ENCODE data around the gene DGKH.
A peak's percentile ranks its signal among the peaks of the same experiment; 100 is the strongest.

- TF ChIP-seq EZH2 (IDR thresholded peaks at IDR 0.05; ENCODE audit: borderline replicate concordance, low read length) = no peak
- TF ChIP-seq, protein P1, sequence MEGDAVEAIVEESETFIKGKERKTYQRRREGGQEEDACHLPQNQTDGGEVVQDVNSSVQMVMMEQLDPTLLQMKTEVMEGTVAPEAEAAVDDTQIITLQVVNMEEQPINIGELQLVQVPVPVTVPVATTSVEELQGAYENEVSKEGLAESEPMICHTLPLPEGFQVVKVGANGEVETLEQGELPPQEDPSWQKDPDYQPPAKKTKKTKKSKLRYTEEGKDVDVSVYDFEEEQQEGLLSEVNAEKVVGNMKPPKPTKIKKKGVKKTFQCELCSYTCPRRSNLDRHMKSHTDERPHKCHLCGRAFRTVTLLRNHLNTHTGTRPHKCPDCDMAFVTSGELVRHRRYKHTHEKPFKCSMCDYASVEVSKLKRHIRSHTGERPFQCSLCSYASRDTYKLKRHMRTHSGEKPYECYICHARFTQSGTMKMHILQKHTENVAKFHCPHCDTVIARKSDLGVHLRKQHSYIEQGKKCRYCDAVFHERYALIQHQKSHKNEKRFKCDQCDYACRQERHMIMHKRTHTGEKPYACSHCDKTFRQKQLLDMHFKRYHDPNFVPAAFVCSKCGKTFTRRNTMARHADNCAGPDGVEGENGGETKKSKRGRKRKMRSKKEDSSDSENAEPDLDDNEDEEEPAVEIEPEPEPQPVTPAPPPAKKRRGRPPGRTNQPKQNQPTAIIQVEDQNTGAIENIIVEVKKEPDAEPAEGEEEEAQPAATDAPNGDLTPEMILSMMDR (conservative IDR thresholded peaks at IDR 0.05 in 1 of 2, IDR thresholded peaks at IDR 0.05 in 1 of 2; ENCODE audit: extremely low read depth in 1 of 2, insufficient read depth in 1 of 2, low read depth in 1 of 2, low read length in 2 of 2) = peak in 1 of 2 donors; percentile 20
These were observed 421 bp downstream of the DGKH start for GRCh38 chr13:42048684-42049453.
